ENCODE measurements around the gene PRLR. TPM values are rescaled to one million over a fixed set of nuclear protein-coding genes. Genes with fewer than 3 reads are reported as not detected.

Gene PRLR
- total RNA-seq, 2 donors from 2014 or later, result 0.04 TPM; not detected in 1

Other genes with a start within 250 kb of the PRLR start
- not detected for gene AGXT2, start 182.5 kb downstream of the PRLR start, total RNA-seq

Measured in activated naive CD4-positive, alpha-beta T cell treated with anti-CD3 and anti-CD28 coated beads, Interleukin-2, amount 50 U/mL, for 72 hours (primary cell).